GM18858 (cell line): ENCODE measurements around the gene ZNF546.
"Not testable (repeated sequence)": the region's sequence is repeated elsewhere in the genome, so short reads cannot be mapped to it uniquely, and the experiment has no call there.

ENCODE experiments used
- ATAC-seq: cut with Tn5 transposase; IDR thresholded peaks from one replicate; pipeline ENCODE4 v1.9.1; 2021; ENCODE audit not compliant: unreplicated experiment

Gene ZNF546

GRCh38 chr19:39983695-39984300 lies 13.1 kb upstream of the ZNF546 start:
- no peak for ATAC-seq

GRCh38 chr19:39986643-39987042 lies 10.2 kb upstream of the ZNF546 start:
- no peak for ATAC-seq

GRCh38 chr19:39987167-39987566 lies 9.7 kb upstream of the ZNF546 start:
- ATAC-seq, result no peak

- no peak for ATAC-seq
Observed at GRCh38 chr19:39987596-39987995, 9.3 kb upstream of the ZNF546 start.

GRCh38 chr19:39993605-39994004 lies 3.3 kb upstream of the ZNF546 start:
- ATAC-seq, result no peak

GRCh38 chr19:39994361-39994760 lies 2.5 kb upstream of the ZNF546 start:
- ATAC-seq, result no peak

GRCh38 chr19:39995794-39996193 lies 1.1 kb upstream of the ZNF546 start:
- no peak for ATAC-seq

- no peak for ATAC-seq
Observed at GRCh38 chr19:39996218-39996810, 546 bp upstream of the ZNF546 start.

- ATAC-seq, result no peak
Observed at GRCh38 chr19:39997638-39998216, 867 bp downstream of the ZNF546 start.

- no peak for ATAC-seq
Observed at GRCh38 chr19:39998501-39998900, 1.6 kb downstream of the ZNF546 start.

GRCh38 chr19:40005691-40006272 lies 8.9 kb downstream of the ZNF546 start:
- no peak for ATAC-seq

GRCh38 chr19:40006273-40006691 lies 9.4 kb downstream of the ZNF546 start:
- ATAC-seq, result no peak

- ATAC-seq, result no peak
Observed at GRCh38 chr19:40009674-40010073, 12.8 kb downstream of the ZNF546 start.

GRCh38 chr19:40013991-40014390 lies 17.1 kb downstream of the ZNF546 start:
- ATAC-seq, result no peak

GRCh38 chr19:40023969-40024368 lies 27.1 kb downstream of the ZNF546 start:
- no peak for ATAC-seq

GRCh38 chr19:40025938-40026596 lies 29.2 kb downstream of the ZNF546 start:
- ATAC-seq, result no peak

- ATAC-seq, result no peak
Observed at GRCh38 chr19:40026597-40026970, 29.7 kb downstream of the ZNF546 start.

- no peak for ATAC-seq
Observed at GRCh38 chr19:40033989-40034560, 37.2 kb downstream of the ZNF546 start.

GRCh38 chr19:40035996-40036395 lies 39.1 kb downstream of the ZNF546 start:
- no peak for ATAC-seq

- not testable (repeated sequence) for ATAC-seq
Observed at GRCh38 chr19:40038047-40038446, 41.2 kb downstream of the ZNF546 start.

- not testable (repeated sequence) for ATAC-seq
Observed at GRCh38 chr19:40041718-40042117, 44.9 kb downstream of the ZNF546 start.
